PC-9 (cell line): ENCODE results near the gene ZDHHC21.

Source experiments
- CTCF ChIP-seq: fragments of 200-600 bp; sonication (generic); conservative IDR thresholded peaks from 2 replicates; pipeline ENCODE4 v1.6.1; 2017; ENCODE audit warnings: mixed run types, antibody characterized with exemption, mild to moderate bottlenecking, moderate library complexity
- EZH2 ChIP-seq: fragments of 200-600 bp; sonication (generic); IDR thresholded peaks from 2 replicates; pipeline ENCODE4 v1.8.0; 2017; ENCODE audit warnings: antibody characterized with exemption, low read depth

- TF ChIP-seq CTCF (no peak), EZH2 (no peak)
These were observed 14.5 kb downstream of the ZDHHC21 start for GRCh38 chr9:14678776-14679175.
